IPS DF 4.7 (cell line): ENCODE data around the gene ZBED4.
"Not testable (repeated sequence)": the region's sequence is repeated elsewhere in the genome, so short reads cannot be mapped to it uniquely, and the experiment has no call there.

ENCODE experiments used
- DNase-seq: peaks from one replicate; pipeline ENCODE4 v3.0.0-alpha.2; 2013; ENCODE audit warnings: low spot score; ENCODE audit errors: extremely low read depth

ZBED4 gene

GRCh38 chr22:49827271-49827852 is 26.3 kb upstream of the ZBED4 start:
- DNase-seq, result no peak

DNA sequence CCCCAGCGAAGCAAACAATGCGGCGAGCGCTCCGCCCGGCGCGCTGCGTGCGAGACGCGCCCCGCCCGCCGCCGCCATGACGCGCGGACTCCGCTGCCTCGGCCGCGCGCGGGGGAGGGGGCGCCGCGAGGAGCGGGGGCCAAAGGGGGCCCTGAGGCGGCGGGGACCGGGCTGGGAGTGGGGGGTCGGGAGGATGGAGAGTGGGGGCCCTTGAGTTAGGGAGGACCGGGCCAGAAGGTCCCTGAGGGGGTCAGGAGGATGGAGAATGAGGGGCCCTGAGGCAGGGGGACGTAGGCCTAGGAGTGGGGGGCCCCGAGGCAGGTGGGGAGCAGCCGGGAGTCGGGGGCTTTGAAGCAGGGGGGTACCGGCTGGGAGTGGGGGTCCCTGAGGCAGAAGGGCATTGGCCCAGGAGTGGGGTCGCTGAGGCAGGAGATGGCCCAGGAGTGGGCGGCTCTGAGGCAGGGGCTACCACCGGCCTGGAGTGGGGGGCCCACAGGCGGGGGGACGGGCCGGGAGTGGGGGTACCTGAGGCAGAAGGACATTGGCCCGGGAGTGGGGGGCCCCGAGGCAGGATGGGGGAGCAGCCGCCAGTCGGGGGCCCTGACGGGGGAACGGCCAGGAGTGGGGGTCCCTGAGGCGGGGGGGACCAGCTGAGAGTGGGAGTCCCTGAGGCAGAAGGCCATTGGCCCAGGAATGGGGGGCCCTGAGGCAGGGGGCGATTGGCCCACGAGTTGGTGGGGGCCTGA is 25.6 kb upstream of the ZBED4 start, which contains the start of gene BRD1:
Gene BRD1 (minus strand): TSS at position 21 of the 746 bp plus-strand sequence. CDS start 3,556 bp downstream, outside the sequence.
- DNase-seq, result no peak

- no peak for DNase-seq
Measured at GRCh38 chr22:49828599-49828965, 25.1 kb upstream of the ZBED4 start.

DNA sequence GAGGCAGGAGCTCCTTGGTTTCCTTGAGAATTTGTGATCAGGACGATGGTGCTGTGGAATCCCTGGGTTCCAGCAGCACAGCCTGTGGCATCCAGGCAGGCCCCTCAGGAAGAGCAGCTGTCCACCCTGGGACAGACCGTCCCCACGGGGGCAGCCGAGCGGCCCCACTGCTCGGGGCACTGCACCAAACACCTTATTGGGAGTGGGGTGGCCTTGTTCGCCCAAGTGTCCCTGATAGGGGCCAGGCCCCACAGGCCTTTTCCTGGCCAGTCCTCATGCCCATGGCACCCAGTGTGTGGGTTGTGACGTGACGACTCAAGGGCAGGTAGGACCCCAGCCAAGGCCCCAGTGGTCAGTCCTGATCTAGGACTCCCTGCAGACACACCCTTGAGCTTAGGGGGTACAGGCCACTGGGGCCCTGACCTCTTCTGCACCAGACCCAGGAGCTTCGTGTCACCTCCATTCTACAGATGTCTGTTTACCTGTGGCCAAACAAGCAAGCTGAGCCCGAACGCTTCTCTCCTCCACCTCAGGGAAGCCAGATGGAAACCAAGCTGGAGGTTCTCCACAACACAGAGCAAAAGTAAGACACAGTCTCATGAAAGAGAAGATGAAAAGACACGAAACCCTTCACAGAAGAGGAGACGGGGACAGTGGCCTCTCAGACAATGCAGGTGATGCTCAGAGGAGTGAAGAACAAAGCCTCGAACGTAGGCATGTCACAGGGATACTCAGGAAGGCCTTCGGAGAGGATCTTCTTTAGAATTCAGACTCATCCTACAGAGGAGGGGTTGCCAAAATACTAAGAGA is 24.4 kb upstream of the ZBED4 start:
- DNase-seq, result no peak

DNA sequence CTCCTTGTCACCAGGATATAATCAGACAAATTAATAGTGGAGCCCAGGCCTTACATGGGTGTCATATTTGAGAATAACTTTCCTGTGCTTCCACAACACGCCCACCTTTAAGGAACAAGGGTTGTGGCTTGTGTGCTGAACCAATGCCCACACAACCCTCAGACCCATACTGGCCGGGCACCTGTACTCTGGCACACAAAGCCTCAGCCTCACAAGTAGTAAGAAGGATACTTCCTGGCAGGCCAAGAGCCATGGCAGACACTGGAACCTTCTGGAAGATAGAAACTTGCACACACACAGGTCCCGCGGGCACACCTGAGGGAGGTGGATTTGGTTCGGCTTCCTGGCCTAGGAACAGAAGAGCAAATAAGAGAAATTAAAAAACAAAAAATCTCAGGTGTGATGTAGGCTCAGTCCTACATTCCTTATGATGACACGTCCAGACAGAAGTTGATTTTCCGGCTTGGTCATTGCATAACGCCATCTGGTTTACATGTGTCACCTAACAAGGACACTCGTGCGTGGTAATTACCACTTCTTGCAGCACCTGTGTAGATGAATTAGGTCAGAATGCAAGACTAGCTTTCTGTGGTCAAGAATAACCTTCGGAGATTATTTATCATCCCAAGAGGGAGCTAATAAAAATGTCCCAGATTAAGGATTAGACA is 20.2 kb upstream of the ZBED4 start:
- DNase-seq, result no peak

DNA sequence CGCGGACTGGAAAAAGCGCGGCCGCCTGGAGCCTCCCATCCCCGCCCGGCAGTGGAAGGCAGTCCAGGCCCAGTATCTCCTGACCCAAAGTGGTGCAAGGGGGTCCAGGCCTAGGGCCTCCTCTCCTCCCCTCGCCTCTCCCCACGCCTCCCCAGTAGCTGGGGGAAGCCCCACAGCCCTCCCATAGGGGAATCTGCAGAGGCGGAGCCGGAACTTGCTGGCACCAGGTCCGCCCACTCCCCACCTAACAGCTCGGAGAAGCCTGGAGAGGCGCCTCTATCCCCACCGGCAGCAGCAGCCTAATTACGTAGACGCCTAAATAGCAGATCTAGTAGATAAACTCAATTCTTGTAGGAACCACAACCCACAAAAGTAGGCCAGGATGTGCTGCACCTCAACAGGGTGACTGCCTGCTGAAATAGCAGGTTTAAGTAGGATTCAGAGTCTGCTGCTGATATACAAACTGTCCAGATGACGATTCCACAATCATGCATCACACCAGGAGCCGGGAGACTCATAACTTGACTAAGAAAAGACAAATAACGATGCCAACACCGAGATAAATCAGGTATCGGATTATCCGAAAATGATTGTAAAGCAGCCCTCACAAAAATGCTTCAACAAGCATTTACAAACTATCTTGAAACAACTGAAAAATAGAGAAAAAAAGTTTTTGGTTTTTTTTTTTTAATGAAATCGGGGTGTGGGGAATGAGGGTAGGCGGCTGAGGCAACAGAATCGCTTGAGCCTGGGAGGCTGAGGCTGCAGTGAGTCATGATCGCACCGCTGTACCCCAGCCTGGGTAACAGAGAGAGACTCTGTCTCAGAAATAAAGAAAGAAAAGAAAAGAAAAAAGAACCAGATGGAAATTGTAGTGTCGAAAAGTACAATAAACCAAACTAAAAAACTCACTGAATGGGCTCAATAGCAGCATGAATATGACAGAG is 14.6 kb upstream of the ZBED4 start:
- DNase-seq, result peak; percentile 11

GRCh38 chr22:49845241-49845640 is 8.4 kb upstream of the ZBED4 start:
- DNase-seq, result no peak

DNA sequence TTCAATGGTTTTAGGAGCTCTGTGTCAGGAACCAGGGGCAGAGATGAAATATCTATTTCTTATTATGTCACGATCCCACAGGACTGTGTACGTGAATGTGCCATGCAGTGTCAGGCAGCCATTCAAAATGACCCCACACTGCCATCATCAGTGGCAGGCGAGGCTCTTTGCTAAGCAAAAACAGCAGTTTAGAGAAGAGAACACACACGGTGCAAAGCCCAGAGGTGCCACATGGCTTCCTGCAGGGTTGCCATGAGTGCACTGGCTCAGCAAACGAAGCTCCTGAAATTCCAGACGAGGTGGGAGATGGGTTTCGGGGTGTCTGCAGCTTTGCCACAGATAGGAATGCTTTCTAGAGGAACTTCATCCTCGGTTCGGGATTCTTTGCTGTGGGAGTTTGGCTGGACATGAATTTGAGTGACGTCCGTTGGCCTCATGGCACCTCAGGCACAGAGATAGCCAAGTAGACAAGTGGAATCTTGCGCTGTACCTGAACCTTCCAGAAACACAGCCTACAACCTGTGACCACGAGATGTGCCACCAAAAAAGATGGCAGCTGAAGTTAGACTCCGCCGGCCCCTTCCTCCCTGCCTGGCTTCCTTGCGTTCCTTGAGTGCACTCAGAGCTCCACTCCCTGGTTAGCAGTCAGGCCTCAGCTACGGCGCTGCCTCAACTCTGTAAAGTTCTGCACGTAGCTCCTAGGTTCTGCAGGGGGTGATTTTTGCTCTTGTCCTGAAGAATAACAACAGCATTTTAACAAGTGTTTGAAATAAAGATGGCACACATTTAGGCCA is 7.8 kb upstream of the ZBED4 start:
- no peak for DNase-seq

DNA sequence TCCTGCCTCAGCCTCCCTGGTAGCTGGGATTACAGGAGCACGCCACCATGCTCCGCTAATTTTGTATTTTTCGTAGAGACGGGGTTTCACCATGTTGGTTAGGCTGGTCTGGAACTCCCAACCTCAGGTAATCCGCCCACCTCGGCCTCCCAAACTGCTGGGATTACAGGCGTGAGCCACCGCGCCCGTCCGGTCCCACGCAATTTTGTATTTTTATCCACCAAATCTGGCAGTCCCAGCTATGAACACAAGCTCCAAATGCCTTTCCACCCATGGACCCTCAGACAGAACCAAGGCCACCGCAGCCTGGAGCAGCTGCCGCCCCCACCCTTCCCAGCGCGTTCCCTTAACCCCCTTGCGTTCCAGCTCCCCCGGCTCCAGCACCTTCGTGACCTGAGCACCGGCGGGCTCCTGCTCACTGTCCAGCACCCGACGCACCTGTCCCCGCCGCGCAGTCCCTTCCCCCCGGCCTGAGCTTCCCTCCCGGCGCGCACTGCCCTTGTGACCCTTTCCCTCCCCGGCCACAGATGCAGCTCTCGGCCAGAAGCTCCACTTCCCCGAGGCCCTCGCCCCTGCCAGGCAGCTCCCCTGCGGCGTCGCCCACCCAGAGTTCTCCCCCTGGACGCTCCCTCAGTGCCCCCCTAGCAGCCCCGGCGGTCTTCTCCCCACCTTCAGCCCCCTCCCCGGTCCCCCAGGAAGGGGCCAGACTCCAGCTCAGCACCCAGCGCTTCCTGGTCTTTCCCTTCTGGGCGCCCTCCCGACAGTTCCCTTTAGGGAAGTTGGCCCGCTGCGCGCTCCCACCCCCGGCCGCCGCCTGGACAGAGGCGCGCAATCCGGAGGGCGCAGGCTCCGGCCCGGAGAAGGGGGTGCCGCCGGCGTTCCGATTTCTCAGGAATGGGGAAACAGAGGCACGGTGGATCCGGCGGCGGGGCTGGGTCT is 5.6 kb upstream of the ZBED4 start:
- no peak for DNase-seq

DNA sequence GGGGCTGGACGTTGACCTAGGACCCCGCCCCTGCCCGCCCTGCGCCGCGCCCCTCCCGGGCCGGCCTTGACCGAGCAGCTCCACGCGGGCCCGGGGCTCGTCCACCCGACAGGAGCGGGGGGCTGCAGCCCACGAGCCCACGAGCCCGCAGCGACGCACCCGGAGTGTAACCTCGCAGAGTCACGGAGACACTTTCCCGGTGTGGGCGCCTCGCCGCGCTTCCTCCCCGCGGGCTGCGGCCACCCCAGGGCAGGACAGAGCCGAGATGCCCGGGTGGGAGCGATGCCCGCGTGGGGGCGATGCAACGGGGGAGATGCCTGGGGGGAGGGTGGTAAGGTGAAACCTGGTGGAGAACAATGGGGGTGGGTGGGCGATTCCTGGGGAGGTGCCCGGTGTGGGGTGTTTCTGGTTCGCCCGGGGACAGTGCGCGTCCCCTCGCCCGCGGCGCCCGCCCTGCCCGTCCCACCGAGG is 4.9 kb upstream of the ZBED4 start:
- DNase-seq, result no peak

DNA sequence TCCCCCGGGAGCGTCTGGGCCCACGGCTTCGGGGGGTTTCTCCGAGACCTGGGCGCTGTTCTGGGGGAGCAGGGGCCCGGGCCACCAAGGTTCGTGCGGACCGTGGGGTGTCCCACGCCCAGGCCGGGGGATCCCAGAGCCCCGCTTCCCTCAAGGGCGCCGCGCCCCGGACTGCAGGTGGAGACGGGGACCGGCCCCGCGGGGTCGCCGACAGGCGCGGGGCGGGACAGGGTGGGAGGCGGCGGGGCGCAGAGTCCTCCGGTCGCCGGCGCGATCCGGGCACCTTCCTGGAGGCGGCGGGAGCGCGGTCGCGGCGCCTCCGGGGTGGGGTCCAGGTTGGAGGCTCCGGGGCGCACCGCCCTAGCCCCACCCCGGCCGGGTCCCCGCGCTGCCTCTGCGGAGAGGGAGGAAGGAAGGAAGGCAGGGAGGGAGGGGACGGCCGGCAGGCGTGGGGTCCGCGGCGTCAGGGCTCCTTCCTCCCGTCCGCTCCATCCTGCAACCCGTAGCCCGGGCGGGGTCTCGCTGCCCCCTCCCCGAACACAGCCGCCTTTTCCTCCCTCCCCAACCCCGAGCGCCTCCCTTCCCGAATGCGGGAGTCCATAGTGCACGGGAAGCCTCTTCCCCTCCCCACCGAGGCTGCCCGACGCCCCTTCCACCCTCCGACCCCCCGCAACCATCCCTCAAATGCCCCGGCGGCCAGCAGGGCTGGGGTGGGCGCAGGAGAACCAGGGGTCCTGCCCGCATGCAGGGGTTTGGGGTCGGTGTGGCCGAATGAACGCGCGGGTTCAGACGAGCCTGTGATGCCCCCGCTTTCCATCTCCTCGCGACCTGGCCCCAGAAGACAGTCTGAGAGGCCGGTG is 4.3 kb upstream of the ZBED4 start:
- no peak for DNase-seq

- no peak for DNase-seq
Measured at GRCh38 chr22:49850021-49850911, 3.4 kb upstream of the ZBED4 start.

- no peak for DNase-seq
Measured at GRCh38 chr22:49850959-49851802, 2.5 kb upstream of the ZBED4 start.

DNA sequence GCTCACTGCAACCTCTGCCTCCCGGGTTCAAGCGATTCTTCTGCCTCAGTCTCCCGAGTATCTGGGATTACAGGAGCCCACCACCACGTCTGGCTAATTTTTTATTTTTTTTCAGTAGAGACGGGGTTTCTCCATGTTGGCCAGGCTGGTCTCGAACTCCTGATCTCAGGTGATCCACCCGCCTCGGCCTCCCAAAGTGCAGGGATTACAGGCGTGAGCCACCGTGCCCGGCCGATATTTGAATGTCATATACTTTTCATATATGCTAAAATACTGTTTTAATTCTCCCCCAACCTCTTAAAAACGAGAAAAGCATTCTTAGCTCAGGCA is 1.1 kb upstream of the ZBED4 start:
- not testable (repeated sequence) for DNase-seq

- DNase-seq, result no peak
Measured at GRCh38 chr22:49853981-49854831, 562 bp downstream of the ZBED4 start.
